Measurements from ENCODE around the gene CTBP1.
"Not testable (repeated sequence)": the region's sequence is repeated elsewhere in the genome, so short reads cannot be mapped to it uniquely, and the experiment has no call there.

CTBP1 gene

GRCh38 chr4:1248245-1249147, at the start of gene CTBP1:
Gene CTBP1 (minus strand): TSS chr4:1249130. CDS start chr4:1241331, 7,799 bp downstream.
- DNase-seq = peak; percentile 77

GRCh38 chr4:1298461-1298860, 49.5 kb upstream of the CTBP1 start:
- no peak for DNase-seq

DNA sequence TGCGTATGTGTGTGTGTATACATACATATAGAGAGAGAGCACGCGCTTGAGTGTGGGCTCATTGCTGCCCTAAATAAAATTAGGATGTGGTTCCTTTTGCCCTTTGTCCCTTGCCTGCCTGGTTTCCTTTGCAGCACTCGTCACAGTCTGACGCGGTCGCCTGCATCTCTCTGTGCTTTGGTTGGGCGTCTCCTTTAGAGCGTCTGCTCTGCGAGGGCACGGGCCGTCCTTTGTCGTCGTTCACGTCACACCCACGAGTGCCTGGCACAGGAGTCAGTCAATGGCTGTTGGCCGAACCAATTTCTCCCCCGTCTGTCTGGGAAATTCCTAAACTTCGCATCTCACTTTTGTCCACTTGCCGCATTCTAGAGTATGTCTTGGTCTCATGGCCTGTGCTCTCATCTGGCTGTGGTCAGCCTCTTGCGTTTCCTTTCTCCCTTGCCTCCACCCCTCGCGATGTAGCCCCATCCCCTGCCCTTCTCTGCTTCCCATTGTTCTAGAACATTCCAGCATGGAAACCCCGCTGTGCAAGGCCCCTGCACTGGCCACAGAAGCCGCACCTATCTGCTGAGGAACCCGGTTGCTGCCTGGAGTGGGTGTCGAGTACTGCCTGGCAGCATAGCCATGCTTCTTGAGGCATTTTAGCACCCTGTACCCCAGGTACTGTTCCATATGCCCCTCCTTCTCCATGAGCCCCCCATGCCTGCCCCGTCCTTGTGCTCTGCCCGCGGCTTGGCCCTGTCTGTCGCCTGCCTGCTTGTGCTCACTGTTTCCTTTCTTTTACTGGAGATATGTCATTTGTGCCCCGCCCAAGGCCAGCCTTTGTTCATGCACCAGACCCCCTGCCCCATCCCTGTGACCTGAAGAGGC, 48.8 kb upstream of the CTBP1 start:
- no peak for DNase-seq

GRCh38 chr4:1297023-1297395, 48.1 kb upstream of the CTBP1 start:
- DNase-seq = no peak

DNA sequence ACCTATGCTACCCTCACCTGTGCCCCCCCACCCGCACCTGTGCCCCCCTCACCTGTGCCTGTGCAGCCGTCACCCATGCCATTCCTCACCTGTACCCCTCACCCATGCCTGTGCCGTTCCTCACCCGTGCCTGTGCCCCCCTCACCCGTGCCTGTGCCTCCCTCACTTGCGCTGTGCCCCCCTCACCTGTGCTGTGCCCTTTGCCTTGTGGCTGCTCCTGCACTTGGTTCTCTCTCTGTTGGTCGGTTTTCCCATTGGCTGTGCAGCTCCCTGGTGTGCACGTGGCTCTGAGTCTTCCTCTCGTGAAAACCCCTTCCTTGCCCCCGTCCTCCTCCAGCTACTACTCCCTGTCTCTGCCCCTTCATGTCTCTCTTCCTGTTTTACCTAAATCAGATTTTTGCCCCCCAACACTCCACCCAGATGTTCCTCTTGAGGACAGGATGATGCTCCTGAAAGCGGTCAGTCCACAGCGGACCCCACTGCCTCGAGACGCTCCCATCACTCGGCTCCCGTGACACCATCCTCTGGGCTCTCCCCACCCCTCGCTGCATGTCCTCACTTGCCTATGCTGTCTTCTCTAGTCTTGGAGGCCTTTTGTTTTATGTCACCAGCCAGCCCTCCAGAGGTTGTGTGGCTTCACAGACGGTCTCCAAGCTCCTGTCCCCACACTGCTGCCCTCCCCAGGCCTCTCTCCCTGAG, 47.5 kb upstream of the CTBP1 start:
- no peak for DNase-seq

DNA sequence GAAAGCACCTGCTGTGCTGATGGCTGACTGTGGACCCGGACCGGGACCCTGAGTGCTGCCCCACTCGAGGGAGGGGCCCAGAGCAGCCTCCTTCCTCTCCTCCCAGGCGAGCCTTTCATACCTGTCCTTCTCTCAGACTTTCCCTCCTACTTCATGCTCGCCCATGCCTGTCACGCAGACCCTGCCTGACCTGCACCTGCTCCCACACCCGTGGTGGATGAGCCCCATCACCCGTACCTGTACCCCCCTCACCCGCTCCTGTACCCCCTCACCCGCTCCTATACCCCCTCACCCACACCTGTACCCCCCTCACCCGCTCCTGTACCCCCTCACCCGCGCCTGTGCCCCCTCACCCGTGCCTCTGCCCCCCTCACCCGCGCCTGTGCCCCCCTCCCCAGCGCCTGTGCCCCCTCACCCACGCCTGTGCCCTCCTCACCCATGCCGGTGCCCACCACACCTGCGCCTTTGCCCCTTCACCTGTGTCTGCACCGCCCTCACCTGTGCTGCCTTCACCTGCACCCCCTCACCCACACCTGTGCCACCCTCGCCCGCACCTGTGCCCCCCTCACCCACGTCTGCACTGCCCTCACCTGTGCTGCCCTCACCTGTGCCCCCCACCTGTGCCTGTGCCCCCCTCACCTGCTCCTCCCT, 46.6 kb upstream of the CTBP1 start:
- DNase-seq = no peak

- no peak for DNase-seq
Observed at GRCh38 chr4:1294891-1295290, 46.0 kb upstream of the CTBP1 start.

DNA sequence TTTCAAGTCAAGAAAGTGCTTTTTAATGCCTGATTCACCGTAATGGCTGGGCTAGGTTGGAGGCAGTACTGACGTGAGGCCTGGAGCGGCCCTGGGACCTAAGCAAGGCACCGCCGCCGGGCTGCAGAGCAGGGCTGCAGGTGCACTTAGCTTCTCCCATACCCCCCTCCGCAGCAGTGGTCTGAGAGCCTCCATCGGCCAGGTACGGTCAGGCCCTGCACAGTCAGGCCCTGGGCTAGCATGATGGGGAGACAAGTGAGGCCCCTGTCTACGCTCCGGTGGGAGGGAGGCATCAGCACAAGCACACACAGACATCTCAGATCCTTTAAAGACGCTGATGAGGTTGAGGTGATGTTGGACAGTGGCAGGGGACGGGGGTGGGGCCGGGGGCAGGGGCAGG, 45.5 kb upstream of the CTBP1 start:
- DNase-seq = no peak

- DNase-seq = no peak
Observed at GRCh38 chr4:1293991-1294390, 45.1 kb upstream of the CTBP1 start.

DNA sequence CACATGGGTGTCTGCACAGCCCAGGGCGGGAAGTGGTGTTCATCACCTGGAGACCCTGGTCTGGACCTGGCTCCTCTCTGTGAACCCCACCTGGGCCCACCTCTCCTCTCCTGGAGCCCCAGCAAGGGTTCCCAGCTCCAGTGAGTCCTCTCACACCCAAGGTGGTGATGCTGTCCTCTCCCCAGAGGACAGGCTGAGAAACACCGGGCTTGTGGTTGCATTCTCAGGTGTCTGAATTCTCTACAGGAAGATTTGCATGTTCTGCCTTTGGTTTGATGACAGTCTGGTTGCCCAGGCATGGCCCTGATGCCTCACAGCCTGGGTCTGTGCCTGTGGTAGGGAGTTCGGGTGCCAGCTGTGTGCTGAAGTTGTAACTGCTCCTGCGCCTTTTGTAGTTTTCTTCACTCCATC, 44.6 kb upstream of the CTBP1 start:
- DNase-seq = no peak

DNA sequence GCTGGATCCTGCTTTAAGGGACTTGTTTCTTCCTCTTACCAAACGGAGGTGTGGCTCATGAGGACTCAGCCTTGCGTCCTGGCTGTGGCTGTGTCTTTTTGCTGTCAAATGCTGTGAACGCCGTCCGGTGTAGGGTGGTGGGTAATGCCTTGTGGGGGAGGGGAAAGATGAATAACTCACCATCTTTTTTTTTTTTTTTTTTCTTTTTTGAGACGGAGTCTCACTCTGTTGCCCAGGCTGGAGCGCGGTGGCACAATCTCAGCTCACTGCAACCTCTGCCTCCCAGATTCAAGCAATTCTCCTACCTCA, 43.7 kb upstream of the CTBP1 start:
- DNase-seq = not testable (repeated sequence)

DNA sequence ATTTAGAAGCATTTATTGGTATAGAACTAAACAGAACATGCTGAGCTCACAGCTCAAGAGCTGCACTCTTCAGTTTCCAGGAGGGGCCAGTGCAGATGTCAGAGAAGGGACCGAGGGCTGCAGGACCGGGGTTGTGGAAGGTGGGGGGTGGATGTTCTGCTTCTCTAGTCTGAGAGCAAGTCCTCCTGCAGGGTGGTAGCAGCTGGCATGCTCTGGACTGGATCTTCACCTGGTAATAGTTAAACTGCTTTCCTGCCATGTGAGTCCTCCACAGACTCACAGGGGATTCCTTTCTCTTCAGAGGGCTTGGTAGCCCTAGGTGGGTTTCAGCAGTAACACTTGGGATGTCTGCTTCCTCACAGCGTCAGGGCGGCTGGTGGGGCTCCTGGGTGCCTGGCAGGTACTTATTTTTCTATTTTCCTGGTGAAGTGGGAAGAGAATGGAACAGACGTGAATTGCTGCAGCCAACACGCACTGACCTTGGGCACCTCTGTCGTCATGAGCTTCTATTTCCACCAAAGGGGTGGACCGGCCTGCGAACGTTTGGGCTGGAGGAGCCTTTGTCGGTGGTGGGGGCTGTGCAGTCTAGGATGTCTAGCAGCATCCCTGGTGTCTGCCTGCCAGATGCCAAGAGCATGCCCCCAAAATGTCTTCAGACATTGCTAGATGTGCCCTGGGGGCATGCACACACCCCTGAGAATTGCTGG, 43.2 kb upstream of the CTBP1 start:
- DNase-seq = no peak

DNA sequence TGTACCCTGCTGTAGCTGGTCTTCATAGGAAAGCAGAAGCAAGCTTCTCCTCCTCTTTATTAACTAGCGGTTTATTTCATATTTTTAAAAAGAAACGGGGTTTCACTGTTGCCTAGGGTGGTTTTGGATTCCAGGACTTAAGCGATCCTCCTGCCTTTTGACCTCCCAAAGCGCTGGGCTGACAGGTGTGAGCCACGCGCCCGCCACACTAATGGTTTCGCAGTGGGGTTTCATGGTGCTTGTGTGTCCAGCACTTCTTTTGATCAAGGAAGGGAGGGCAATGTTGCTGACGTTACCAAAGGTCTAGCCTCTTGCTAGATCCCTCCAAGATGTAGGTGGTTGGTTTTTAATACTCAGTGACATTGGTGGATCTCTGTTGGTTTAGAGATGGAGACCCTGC, 42.2 kb upstream of the CTBP1 start:
- DNase-seq = no peak

GRCh38 chr4:1290165-1290977, 41.4 kb upstream of the CTBP1 start:
- no peak for DNase-seq

- peak; percentile 98 for DNase-seq
Observed at GRCh38 chr4:1289207-1290164, 40.6 kb upstream of the CTBP1 start, which contains the start of gene MAEA. Gene MAEA (plus strand): TSS chr4:1289891. CDS start chr4:1289914, 23 bp downstream.

DNA sequence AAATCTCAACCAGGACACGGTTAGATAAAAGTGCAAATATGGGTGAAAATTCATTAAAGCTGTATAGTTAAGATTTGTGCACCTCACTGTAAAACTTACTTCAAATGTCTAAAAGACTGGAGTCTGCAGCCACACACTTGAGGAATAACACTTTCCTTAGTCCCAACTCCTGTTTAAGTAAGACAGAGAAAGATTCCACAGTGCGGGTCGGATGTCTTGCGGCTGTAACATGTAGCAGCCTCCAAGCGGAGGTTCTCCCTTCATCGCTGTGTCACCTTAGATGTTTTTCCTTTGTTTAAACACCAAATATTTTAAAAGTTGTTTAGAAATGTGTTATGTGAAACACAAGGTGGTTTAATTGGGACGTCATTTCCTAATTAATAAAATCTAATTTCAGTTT, 39.9 kb upstream of the CTBP1 start:
- no peak for DNase-seq

GRCh38 chr4:1285790-1286553, 37.0 kb upstream of the CTBP1 start:
- no peak for DNase-seq

DNA sequence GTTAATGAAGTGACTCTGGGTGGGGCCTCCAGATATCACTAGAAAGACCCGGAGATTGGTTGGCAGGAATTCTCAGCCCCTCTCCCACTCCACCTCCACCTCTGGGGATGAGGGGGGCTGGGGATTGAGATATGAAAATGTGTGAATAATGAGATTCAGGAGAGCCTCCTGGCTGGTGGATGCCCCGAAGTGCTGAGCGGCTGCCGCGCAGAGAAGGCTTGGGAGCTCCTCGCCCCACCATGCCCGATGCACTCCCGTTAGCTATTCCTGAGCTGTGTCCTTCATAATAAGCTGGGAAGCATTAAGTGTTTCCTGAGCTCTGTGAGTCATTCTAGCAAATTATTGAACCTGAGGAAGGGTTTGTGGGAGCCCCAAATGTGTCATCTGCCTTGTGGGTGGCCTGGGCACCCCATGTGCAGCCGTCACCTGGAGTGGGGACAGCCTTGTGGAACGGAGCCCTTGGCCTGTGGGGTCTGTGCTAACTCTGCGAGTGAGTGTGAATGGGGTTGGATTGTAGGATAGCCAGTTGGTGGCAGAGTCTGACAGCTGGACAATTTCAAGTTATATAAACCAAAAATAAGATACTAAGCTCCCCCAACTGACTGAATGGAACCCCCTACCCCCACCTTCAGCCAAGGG, 36.3 kb upstream of the CTBP1 start:
- DNase-seq = no peak

GRCh38 chr4:1283711-1284110, 34.8 kb upstream of the CTBP1 start:
- DNase-seq = no peak

All from retina (tissue), 1 donor.